ENCODE measurements around the gene CKS2. TPM values are rescaled to one million over a fixed set of nuclear protein-coding genes. Genes with fewer than 3 reads are reported as not detected.
"Not testable (repeated sequence)": the region's sequence is repeated elsewhere in the genome, so short reads cannot be mapped to it uniquely, and the experiment has no call there.

Gene CKS2
- total RNA-seq, 1 donor from 2014 or later: 14.7 TPM

- no peak for DNase-seq (ENCODE audit: extremely low spot score in 2 of 2)
- intact Hi-C loops (cut with DNase I): loop anchor here (10.0 kb wide), 1 partner anchor 683 kb away; no protein-coding TSS in a partner anchor
- H3K9me3 ChIP-seq: peaks cover 6% of the 10 kb centered on the region
- peaks cover 8% of the 10 kb centered on the region for H3K4me1 ChIP-seq
- H3K4me3 ChIP-seq: no peak overlapping the region
- TF ChIP-seq CTCF (IDR thresholded peaks at IDR 0.05) (no peak), POLR2A (IDR thresholded peaks at IDR 0.05) (no peak), POLR2AphosphoS5 (IDR thresholded peaks at IDR 0.05; ENCODE audit: insufficient read depth in 1 of 2, low read depth in 1 of 2) (no peak)
- no peaks in the 10 kb centered on the region for H3K27me3 ChIP-seq
- H3K36me3 ChIP-seq: no peaks in the 10 kb centered on the region
- no peak overlapping the region for H3K27ac ChIP-seq
Measured at GRCh38 chr9:89277454-89277853, 33.5 kb upstream of the CKS2 start.

- H3K9me3 ChIP-seq: peaks cover 6% of the 10 kb centered on the region
- H3K4me1 ChIP-seq: peaks cover 11% of the 10 kb centered on the region
- no peaks in the 10 kb centered on the region for H3K36me3 ChIP-seq
- H3K27me3 ChIP-seq: no peaks in the 10 kb centered on the region
- intact Hi-C loops (cut with DNase I): loop anchor here (10.0 kb wide), 1 partner anchor 684 kb away; no protein-coding TSS in a partner anchor
- no peak for DNase-seq (ENCODE audit: extremely low spot score in 2 of 2)
- TF ChIP-seq CTCF (IDR thresholded peaks at IDR 0.05) (no peak), POLR2AphosphoS5 (IDR thresholded peaks at IDR 0.05; ENCODE audit: insufficient read depth in 1 of 2, low read depth in 1 of 2) (no peak), POLR2A (IDR thresholded peaks at IDR 0.05) (no peak)
- H3K4me3 ChIP-seq: no peak overlapping the region
- H3K27ac ChIP-seq: no peak overlapping the region
Measured at GRCh38 chr9:89278551-89278950, 32.4 kb upstream of the CKS2 start.

GRCh38 chr9:89278997-89279739, 31.8 kb upstream of the CKS2 start:
- Histone ChIP-seq H3K27me3 (no peaks in the 10 kb centered on the region), H3K9me3 (peaks cover 4% of the 10 kb centered on the region), H3K4me3 (no peak overlapping the region), H3K36me3 (no peaks in the 10 kb centered on the region), H3K4me1 (peaks cover 11% of the 10 kb centered on the region), H3K27ac (no peak overlapping the region)
- DNase-seq (ENCODE audit: extremely low spot score in 2 of 2): no peak
- TF ChIP-seq CTCF (IDR thresholded peaks at IDR 0.05): peak; percentile 40 to 73 (median 53)
- no peak for TF ChIP-seq POLR2AphosphoS5 (IDR thresholded peaks at IDR 0.05; ENCODE audit: insufficient read depth in 1 of 2, low read depth in 1 of 2)
- no peak for TF ChIP-seq POLR2A (IDR thresholded peaks at IDR 0.05)
- intact Hi-C loops (cut with DNase I): loop anchor here (10.0 kb wide), 1 partner anchor 684 kb away; no protein-coding TSS in a partner anchor

- intact Hi-C loops (cut with DNase I): loop anchor here (10.0 kb wide), 1 partner anchor 1596 kb away; no protein-coding TSS in a partner anchor
- Histone ChIP-seq H3K27ac (no peak overlapping the region), H3K27me3 (no peaks in the 10 kb centered on the region), H3K4me3 (no peak overlapping the region), H3K4me1 (peaks cover 11% of the 10 kb centered on the region), H3K36me3 (no peaks in the 10 kb centered on the region), H3K9me3 (no peaks in the 10 kb centered on the region)
- TF ChIP-seq POLR2AphosphoS5 (IDR thresholded peaks at IDR 0.05; ENCODE audit: insufficient read depth in 1 of 2, low read depth in 1 of 2) (no peak), CTCF (IDR thresholded peaks at IDR 0.05) (no peak), POLR2A (IDR thresholded peaks at IDR 0.05) (no peak)
- no peak for DNase-seq (ENCODE audit: extremely low spot score in 2 of 2)
Measured at GRCh38 chr9:89281106-89281505, 29.9 kb upstream of the CKS2 start.

- not testable (repeated sequence) for H3K9me3 ChIP-seq; DNase-seq (ENCODE audit: extremely low spot score in 2 of 2); H3K36me3 ChIP-seq; H3K27me3 ChIP-seq; H3K27ac ChIP-seq
- intact Hi-C loops (cut with DNase I): loop anchor here (10.0 kb wide), 1 partner anchor 1598 kb away; no protein-coding TSS in a partner anchor
- peaks cover 11% of the 10 kb centered on the region for H3K4me1 ChIP-seq
- H3K4me3 ChIP-seq: peak overlapping the region; percentile 20 to 36
Measured at GRCh38 chr9:89282248-89282968, 28.6 kb upstream of the CKS2 start.

Measured in vagina (tissue), 2 donors.